ENCODE measurements around the gene PRDM16.

The PRDM16 gene

GRCh38 chr1:3120140-3120539, 51.1 kb downstream of the PRDM16 start:
- no peak for DNase-seq
- Histone ChIP-seq H3K27ac (ENCODE audit: insufficient read depth, low read length, poor library complexity, severe bottlenecking) (no peak overlapping the region), H3K4me1 (ENCODE audit: control insufficient read depth, insufficient read depth, low read length, poor library complexity, severe bottlenecking) (no peaks in the 10 kb centered on the region), H3K27me3 (replicated peaks; ENCODE audit: control insufficient read depth, insufficient read depth, low read length, poor library complexity, severe bottlenecking) (no peaks in the 10 kb centered on the region), H3K4me3 (ENCODE audit: insufficient read depth, low read depth, low read length, poor library complexity, severe bottlenecking) (no peak overlapping the region), H3K36me3 (ENCODE audit: control insufficient read depth, insufficient read depth, low read length) (no peaks in the 10 kb centered on the region), H3K9me3 (ENCODE audit: control insufficient read depth, low read length) (no peaks in the 10 kb centered on the region)

- no peaks in the 10 kb centered on the region for H3K4me1 ChIP-seq (ENCODE audit: control insufficient read depth, insufficient read depth, low read length, poor library complexity, severe bottlenecking)
- no peak overlapping the region for H3K4me3 ChIP-seq (ENCODE audit: insufficient read depth, low read depth, low read length, poor library complexity, severe bottlenecking)
- no peaks in the 10 kb centered on the region for H3K9me3 ChIP-seq (ENCODE audit: control insufficient read depth, low read length)
- no peak for DNase-seq
- no peak overlapping the region for H3K27ac ChIP-seq (ENCODE audit: insufficient read depth, low read length, poor library complexity, severe bottlenecking)
- H3K36me3 ChIP-seq (ENCODE audit: control insufficient read depth, insufficient read depth, low read length): no peaks in the 10 kb centered on the region
- no peaks in the 10 kb centered on the region for H3K27me3 ChIP-seq (replicated peaks; ENCODE audit: control insufficient read depth, insufficient read depth, low read length, poor library complexity, severe bottlenecking)
These were observed 52.0 kb downstream of the PRDM16 start for GRCh38 chr1:3120994-3121393.

- H3K4me1 ChIP-seq (ENCODE audit: control insufficient read depth, insufficient read depth, low read length, poor library complexity, severe bottlenecking): no peaks in the 10 kb centered on the region
- H3K27me3 ChIP-seq (replicated peaks; ENCODE audit: control insufficient read depth, insufficient read depth, low read length, poor library complexity, severe bottlenecking): no peaks in the 10 kb centered on the region
- no peaks in the 10 kb centered on the region for H3K36me3 ChIP-seq (ENCODE audit: control insufficient read depth, insufficient read depth, low read length)
- no peaks in the 10 kb centered on the region for H3K9me3 ChIP-seq (ENCODE audit: control insufficient read depth, low read length)
- H3K27ac ChIP-seq (ENCODE audit: insufficient read depth, low read length, poor library complexity, severe bottlenecking): no peak overlapping the region
- DNase-seq: no peak
- H3K4me3 ChIP-seq (ENCODE audit: insufficient read depth, low read depth, low read length, poor library complexity, severe bottlenecking): no peak overlapping the region
These were observed 52.6 kb downstream of the PRDM16 start for GRCh38 chr1:3121401-3122210.

GRCh38 chr1:3122311-3122710, 53.3 kb downstream of the PRDM16 start:
- no peak for DNase-seq
- Histone ChIP-seq H3K27ac (ENCODE audit: insufficient read depth, low read length, poor library complexity, severe bottlenecking) (no peak overlapping the region), H3K27me3 (replicated peaks; ENCODE audit: control insufficient read depth, insufficient read depth, low read length, poor library complexity, severe bottlenecking) (no peaks in the 10 kb centered on the region)

GRCh38 chr1:3124246-3124645, 55.2 kb downstream of the PRDM16 start:
- Histone ChIP-seq H3K4me3 (ENCODE audit: insufficient read depth, low read depth, low read length, poor library complexity, severe bottlenecking) (no peak overlapping the region), H3K4me1 (ENCODE audit: control insufficient read depth, insufficient read depth, low read length, poor library complexity, severe bottlenecking) (no peaks in the 10 kb centered on the region), H3K27me3 (replicated peaks; ENCODE audit: control insufficient read depth, insufficient read depth, low read length, poor library complexity, severe bottlenecking) (no peaks in the 10 kb centered on the region), H3K27ac (ENCODE audit: insufficient read depth, low read length, poor library complexity, severe bottlenecking) (no peak overlapping the region), H3K36me3 (ENCODE audit: control insufficient read depth, insufficient read depth, low read length) (no peaks in the 10 kb centered on the region), H3K9me3 (ENCODE audit: control insufficient read depth, low read length) (no peaks in the 10 kb centered on the region)
- DNase-seq: no peak

More at GRCh38 chr1:3122311-3122710, 53.3 kb downstream of the PRDM16 start:
- no peaks in the 10 kb centered on the region for H3K36me3 ChIP-seq (ENCODE audit: control insufficient read depth, insufficient read depth, low read length)
- no peak overlapping the region for H3K4me3 ChIP-seq (ENCODE audit: insufficient read depth, low read depth, low read length, poor library complexity, severe bottlenecking)
- no peaks in the 10 kb centered on the region for H3K9me3 ChIP-seq (ENCODE audit: control insufficient read depth, low read length)
- H3K4me1 ChIP-seq (ENCODE audit: control insufficient read depth, insufficient read depth, low read length, poor library complexity, severe bottlenecking): no peaks in the 10 kb centered on the region

- no peaks in the 10 kb centered on the region for H3K4me1 ChIP-seq (ENCODE audit: control insufficient read depth, insufficient read depth, low read length, poor library complexity, severe bottlenecking)
- no peak overlapping the region for H3K4me3 ChIP-seq (ENCODE audit: insufficient read depth, low read depth, low read length, poor library complexity, severe bottlenecking)
- DNase-seq: no peak
- no peak overlapping the region for H3K27ac ChIP-seq (ENCODE audit: insufficient read depth, low read length, poor library complexity, severe bottlenecking)
- no peaks in the 10 kb centered on the region for H3K27me3 ChIP-seq (replicated peaks; ENCODE audit: control insufficient read depth, insufficient read depth, low read length, poor library complexity, severe bottlenecking)
- no peaks in the 10 kb centered on the region for H3K36me3 ChIP-seq (ENCODE audit: control insufficient read depth, insufficient read depth, low read length)
- H3K9me3 ChIP-seq (ENCODE audit: control insufficient read depth, low read length): no peaks in the 10 kb centered on the region
These were observed 56.1 kb downstream of the PRDM16 start for GRCh38 chr1:3125078-3125477.

- Histone ChIP-seq H3K9me3 (ENCODE audit: control insufficient read depth, low read length) (no peaks in the 10 kb centered on the region), H3K27me3 (replicated peaks; ENCODE audit: control insufficient read depth, insufficient read depth, low read length, poor library complexity, severe bottlenecking) (no peaks in the 10 kb centered on the region), H3K4me1 (ENCODE audit: control insufficient read depth, insufficient read depth, low read length, poor library complexity, severe bottlenecking) (no peaks in the 10 kb centered on the region), H3K36me3 (ENCODE audit: control insufficient read depth, insufficient read depth, low read length) (no peaks in the 10 kb centered on the region), H3K27ac (ENCODE audit: insufficient read depth, low read length, poor library complexity, severe bottlenecking) (no peak overlapping the region), H3K4me3 (ENCODE audit: insufficient read depth, low read depth, low read length, poor library complexity, severe bottlenecking) (no peak overlapping the region)
- DNase-seq: no peak
These were observed 56.8 kb downstream of the PRDM16 start for GRCh38 chr1:3125546-3126368.

GRCh38 chr1:3126756-3127678, 58.0 kb downstream of the PRDM16 start:
- Histone ChIP-seq H3K36me3 (ENCODE audit: control insufficient read depth, insufficient read depth, low read length) (no peaks in the 10 kb centered on the region), H3K4me3 (ENCODE audit: insufficient read depth, low read depth, low read length, poor library complexity, severe bottlenecking) (no peak overlapping the region), H3K4me1 (ENCODE audit: control insufficient read depth, insufficient read depth, low read length, poor library complexity, severe bottlenecking) (no peaks in the 10 kb centered on the region), H3K27me3 (replicated peaks; ENCODE audit: control insufficient read depth, insufficient read depth, low read length, poor library complexity, severe bottlenecking) (no peaks in the 10 kb centered on the region), H3K27ac (ENCODE audit: insufficient read depth, low read length, poor library complexity, severe bottlenecking) (no peak overlapping the region), H3K9me3 (ENCODE audit: control insufficient read depth, low read length) (no peaks in the 10 kb centered on the region)
- DNase-seq: no peak

- H3K4me1 ChIP-seq (ENCODE audit: control insufficient read depth, insufficient read depth, low read length, poor library complexity, severe bottlenecking): no peaks in the 10 kb centered on the region
- no peaks in the 10 kb centered on the region for H3K36me3 ChIP-seq (ENCODE audit: control insufficient read depth, insufficient read depth, low read length)
- H3K9me3 ChIP-seq (ENCODE audit: control insufficient read depth, low read length): no peaks in the 10 kb centered on the region
- no peak overlapping the region for H3K27ac ChIP-seq (ENCODE audit: insufficient read depth, low read length, poor library complexity, severe bottlenecking)
- no peak overlapping the region for H3K4me3 ChIP-seq (ENCODE audit: insufficient read depth, low read depth, low read length, poor library complexity, severe bottlenecking)
- DNase-seq: no peak
- no peaks in the 10 kb centered on the region for H3K27me3 ChIP-seq (replicated peaks; ENCODE audit: control insufficient read depth, insufficient read depth, low read length, poor library complexity, severe bottlenecking)
These were observed 58.7 kb downstream of the PRDM16 start for GRCh38 chr1:3127738-3128137.

Measured in effector memory CD4-positive, alpha-beta T cell (primary cell).